Ascending aorta (tissue), 2 donors: ENCODE data around the gene FRMPD4. TPM values are rescaled to one million over a fixed set of nuclear protein-coding genes. Genes with fewer than 3 reads are reported as not detected.

Experiments used
- DNase-seq, 2 donors: peaks; one replicate each; pipeline ENCODE4 v3.0.0-alpha.2; 2019; ENCODE audit warnings: low spot score in 2 of 2
- H3K27ac ChIP-seq, 2 donors: fragments of 200-600 bp; sonication (generic); one replicate each; pipeline ENCODE4 v1.5.1; 2016 to 2017; ENCODE audit warnings: mild to moderate bottlenecking in 1 of 2
- H3K27me3 ChIP-seq: fragments of 200-600 bp; sonication (generic); one replicate; pipeline ENCODE4 v1.5.1; 2017
- H3K36me3 ChIP-seq, 2 donors: fragments of 200-600 bp; sonication (generic); one replicate each; pipeline ENCODE4 v1.5.1; 2016
- H3K4me1 ChIP-seq, 2 donors: fragments of 200-600 bp; sonication (generic); one replicate each; pipeline ENCODE4 v1.5.1; 2016 to 2017; ENCODE audit warnings: mild to moderate bottlenecking in 1 of 2
- H3K4me3 ChIP-seq, 2 donors: fragments of 200-600 bp; sonication (generic); one replicate each; pipeline ENCODE4 v1.5.1; 2016 to 2017; ENCODE audit warnings: mild to moderate bottlenecking in 1 of 2
- H3K9me3 ChIP-seq, 2 donors: fragments of 200-600 bp; sonication (generic); one replicate each; pipeline ENCODE4 v1.5.1; 2016
- CTCF ChIP-seq, 3 experiments: fragments of 200-600 bp in 2 of 3; fragments of 450-650 bp in 1 of 3; sonication (generic) in 2 of 3; IDR thresholded peaks; one replicate each; pipeline ENCODE4 v1.5.1; 2016 to 2019; ENCODE audit warnings: antibody characterized with exemption in 3 of 3, mild to moderate bottlenecking in 1 of 3, moderate library complexity in 1 of 3
- intact Hi-C: fragments of 100-400 bp; cut with DNase I; formaldehyde crosslinking; loops from one replicate; pipeline ENCODE4 v1.15.1; 2023
- total RNA-seq: library from RNA; depleted of rRNA; stranded (reverse); fragments of >200 nt; gene quantifications from one replicate; pipeline ENCODE4 v1.1.0, GENCODE V29; 2016

FRMPD4 gene
- total RNA-seq, 1 donor from 2014 or later = not detected

- Histone ChIP-seq H3K27ac (no peak overlapping the region), H3K4me1 (no peaks in the 10 kb centered on the region), H3K9me3 (no peaks in the 10 kb centered on the region), H3K36me3 (no peaks in the 10 kb centered on the region), H3K27me3 (no peaks in the 10 kb centered on the region), H3K4me3 (no peak overlapping the region)
- no peak for TF ChIP-seq CTCF (IDR thresholded peaks at IDR 0.05)
- DNase-seq = no peak
- intact Hi-C loops = no loop called here
Measured at GRCh38 chrX:12301288-12301687, 163.0 kb downstream of the FRMPD4 start.

- intact Hi-C loops = no loop called here
- TF ChIP-seq CTCF (IDR thresholded peaks at IDR 0.05) = no peak
- no peaks in the 10 kb centered on the region for H3K36me3 ChIP-seq
- H3K27ac ChIP-seq = no peak overlapping the region
- H3K9me3 ChIP-seq = no peaks in the 10 kb centered on the region
- no peak overlapping the region for H3K4me3 ChIP-seq
- no peaks in the 10 kb centered on the region for H3K27me3 ChIP-seq
- H3K4me1 ChIP-seq = no peaks in the 10 kb centered on the region
- DNase-seq = no peak
Measured at GRCh38 chrX:12304261-12304660, 166.0 kb downstream of the FRMPD4 start.

- Histone ChIP-seq H3K4me3 (no peak overlapping the region), H3K9me3 (no peaks in the 10 kb centered on the region), H3K27me3 (no peaks in the 10 kb centered on the region), H3K4me1 (no peaks in the 10 kb centered on the region), H3K27ac (no peak overlapping the region), H3K36me3 (no peaks in the 10 kb centered on the region)
- TF ChIP-seq CTCF (IDR thresholded peaks at IDR 0.05) = no peak
- intact Hi-C loops = no loop called here
- DNase-seq = no peak
Measured at GRCh38 chrX:12307961-12308360, 169.7 kb downstream of the FRMPD4 start.

- TF ChIP-seq CTCF (IDR thresholded peaks at IDR 0.05) = no peak
- H3K27me3 ChIP-seq = no peaks in the 10 kb centered on the region
- no peaks in the 10 kb centered on the region for H3K36me3 ChIP-seq
- H3K27ac ChIP-seq = no peak overlapping the region
- intact Hi-C loops = no loop called here
- H3K9me3 ChIP-seq = no peaks in the 10 kb centered on the region
- no peak overlapping the region for H3K4me3 ChIP-seq
- DNase-seq = no peak
- H3K4me1 ChIP-seq = no peaks in the 10 kb centered on the region
Measured at GRCh38 chrX:12308420-12308819, 170.1 kb downstream of the FRMPD4 start.

GRCh38 chrX:12309040-12309743 lies 170.9 kb downstream of the FRMPD4 start:
- no peaks in the 10 kb centered on the region for H3K9me3 ChIP-seq
- no peak overlapping the region for H3K4me3 ChIP-seq
- no peaks in the 10 kb centered on the region for H3K27me3 ChIP-seq
- H3K4me1 ChIP-seq = no peaks in the 10 kb centered on the region
- no peak overlapping the region for H3K27ac ChIP-seq
- intact Hi-C loops = no loop called here
- TF ChIP-seq CTCF (IDR thresholded peaks at IDR 0.05) = no peak
- no peak for DNase-seq
- no peaks in the 10 kb centered on the region for H3K36me3 ChIP-seq

GRCh38 chrX:12309744-12310076 lies 171.4 kb downstream of the FRMPD4 start:
- intact Hi-C loops = no loop called here
- Histone ChIP-seq H3K36me3 (no peaks in the 10 kb centered on the region), H3K4me1 (no peaks in the 10 kb centered on the region), H3K27ac (no peak overlapping the region), H3K9me3 (no peaks in the 10 kb centered on the region), H3K27me3 (no peaks in the 10 kb centered on the region), H3K4me3 (no peak overlapping the region)
- no peak for DNase-seq
- TF ChIP-seq CTCF (IDR thresholded peaks at IDR 0.05) = no peak
